ENCODE measurements around the gene CD59. TPM values are rescaled to one million over a fixed set of nuclear protein-coding genes. Genes with fewer than 3 reads are reported as not detected.

Gene CD59
- polyA plus RNA-seq, 1 experiment: 1,182 TPM

GRCh38 chr11:33690290-33691065 is 45.7 kb downstream of the CD59 start:
- Histone ChIP-seq H3K27me3 (ENCODE audit: control insufficient read depth, insufficient read depth, low read length) (no peaks in the 10 kb centered on the region), H3K4me3 (ENCODE audit: low read depth, low read length) (peak overlapping the region; percentile 17), H3K27ac (ENCODE audit: low read depth, low read length) (peak overlapping the region; percentile 98), H3K9me3 (ENCODE audit: control insufficient read depth, insufficient read depth, low read length) (no peaks in the 10 kb centered on the region)
- TF ChIP-seq CTCF (IDR thresholded peaks at IDR 0.05; ENCODE audit: low read depth, low read length): no peak
- DNase-seq (ENCODE audit: low read depth, low spot score): peak; percentile 84
- ChIA-PET CTCF (interaction anchor here (0.8 to 9.9 kb wide), 3 partner anchors 52 to 326 kb away, joined by 3 to 210 read pairs (median 36); no protein-coding TSS in a partner anchor), POLR2A (interaction anchor here (0.6 to 2.8 kb wide), 3 partner anchors 10 to 73 kb away, joined by 3 to 13 read pairs (median 7); partner anchors contain the start of gene C11orf91)

GRCh38 chr11:33689501-33689900 is 46.7 kb downstream of the CD59 start:
- H3K9me3 ChIP-seq (ENCODE audit: control insufficient read depth, insufficient read depth, low read length): no peaks in the 10 kb centered on the region
- no peak for TF ChIP-seq CTCF (IDR thresholded peaks at IDR 0.05; ENCODE audit: low read depth, low read length)
- H3K4me3 ChIP-seq (ENCODE audit: low read depth, low read length): no peak overlapping the region
- CTCF ChIA-PET: interaction anchor here (0.5 to 9.9 kb wide), 9 partner anchors 11 to 523 kb away, joined by 3 to 210 read pairs (median 6); no protein-coding TSS in a partner anchor
- DNase-seq (ENCODE audit: low read depth, low spot score): no peak
- H3K27me3 ChIP-seq (ENCODE audit: control insufficient read depth, insufficient read depth, low read length): no peaks in the 10 kb centered on the region
- H3K27ac ChIP-seq (ENCODE audit: low read depth, low read length): peak overlapping the region; percentile 77
- POLR2A ChIA-PET: interaction anchor here (2.8 kb wide), 1 partner anchor 11 kb away, joined by 13 read pairs; the partner anchor contains the start of gene C11orf91

GRCh38 chr11:33689085-33689484 is 47.1 kb downstream of the CD59 start:
- DNase-seq (ENCODE audit: low read depth, low spot score): no peak

GRCh38 chr11:33687733-33688479 is 48.3 kb downstream of the CD59 start:
- Histone ChIP-seq H3K27ac (ENCODE audit: low read depth, low read length) (no peak overlapping the region), H3K9me3 (ENCODE audit: control insufficient read depth, insufficient read depth, low read length) (no peaks in the 10 kb centered on the region), H3K27me3 (ENCODE audit: control insufficient read depth, insufficient read depth, low read length) (no peaks in the 10 kb centered on the region), H3K4me3 (ENCODE audit: low read depth, low read length) (no peak overlapping the region)
- TF ChIP-seq CTCF (IDR thresholded peaks at IDR 0.05; ENCODE audit: low read depth, low read length): peak; percentile 82
- ChIA-PET POLR2A (no interaction called here), CTCF (interaction anchor here (0.6 to 9.9 kb wide), 27 partner anchors 9 to 523 kb away, joined by 3 to 210 read pairs (median 4); no protein-coding TSS in a partner anchor)
- no peak for DNase-seq (ENCODE audit: low read depth, low spot score)

More at GRCh38 chr11:33689085-33689484, 47.1 kb downstream of the CD59 start:
- H3K4me3 ChIP-seq (ENCODE audit: low read depth, low read length): no peak overlapping the region
- ChIA-PET POLR2A (interaction anchor here (2.8 kb wide), 1 partner anchor 11 kb away, joined by 13 read pairs; the partner anchor contains the start of gene C11orf91), CTCF (interaction anchor here (0.5 to 9.9 kb wide), 14 partner anchors 10 to 528 kb away, joined by 3 to 210 read pairs (median 4); partner anchors contain the start of gene CSTF3)
- no peak overlapping the region for H3K27ac ChIP-seq (ENCODE audit: low read depth, low read length)
- TF ChIP-seq CTCF (IDR thresholded peaks at IDR 0.05; ENCODE audit: low read depth, low read length): no peak
- no peaks in the 10 kb centered on the region for H3K9me3 ChIP-seq (ENCODE audit: control insufficient read depth, insufficient read depth, low read length)
- H3K27me3 ChIP-seq (ENCODE audit: control insufficient read depth, insufficient read depth, low read length): no peaks in the 10 kb centered on the region

Data from AG04450 (cell line).